Stomach (tissue), 19 donors: ENCODE measurements around the gene HIGD1C. TPM values are rescaled to one million over a fixed set of nuclear protein-coding genes. Genes with fewer than 3 reads are reported as not detected.
"Not testable (repeated sequence)": the region's sequence is repeated elsewhere in the genome, so short reads cannot be mapped to it uniquely, and the experiment has no call there.

Experiments
- DNase-seq, 2 donors: peaks; one replicate each; pipeline versions ENCODE4 v3.0.0 to v3.0.0-alpha.2; 2013 to 2019
- H3K27ac ChIP-seq, 5 donors: fragments of 200-600 bp in 4 of 5; sonication (generic) in 4 of 5; one replicate each; pipeline ENCODE4 v1.5.1; 2013 to 2019; ENCODE audit warnings: mild to moderate bottlenecking in 1 of 5, moderate library complexity in 1 of 5
- H3K27me3 ChIP-seq, 3 donors: fragments of 200-600 bp; sonication (generic); one replicate each; pipeline ENCODE4 v1.5.1; 2017 to 2019; ENCODE audit warnings: mixed run types in 1 of 3
- H3K36me3 ChIP-seq, 4 donors: fragments of 200-600 bp; sonication (generic); 1 replicate in 3 of 4; 2 replicates in 1 of 4; pipeline ENCODE4 v1.5.1; 2016 to 2019
- H3K4me1 ChIP-seq, 4 donors: fragments of 200-600 bp; sonication (generic); one replicate each; pipeline ENCODE4 v1.5.1; 2016 to 2019
- H3K4me3 ChIP-seq, 4 donors: fragments of 200-600 bp; sonication (generic) in 3 of 4; one replicate each; pipeline ENCODE4 v1.5.1; 2016 to 2019; ENCODE audit warnings: mild to moderate bottlenecking in 1 of 4
- H3K9me3 ChIP-seq, 4 donors: fragments of 200-600 bp; sonication (generic); one replicate each; pipeline ENCODE4 v1.5.1; 2016 to 2019
- CTCF ChIP-seq, 7 experiments: fragments of 450-650 bp in 4 of 7; fragments of 200-600 bp in 3 of 7; sonication (generic) in 3 of 7; IDR thresholded peaks; one replicate each; pipeline ENCODE4 v1.5.1; 2016 to 2019; ENCODE audit warnings: antibody characterized with exemption in 7 of 7, control low read depth in 2 of 7, mild to moderate bottlenecking in 1 of 7
- EP300 ChIP-seq: sonication (generic); formaldehyde crosslinking; IDR thresholded peaks from one replicate; pipeline ENCODE4 v1.6.1; 2017; ENCODE audit warnings: antibody characterized with exemption
- POLR2A ChIP-seq, 4 donors: fragments of 450-650 bp; IDR thresholded peaks; one replicate each; pipeline ENCODE4 v1.6.1; 2016; ENCODE audit warnings: antibody characterized with exemption in 4 of 4, control low read depth in 2 of 4, mild to moderate bottlenecking in 1 of 4, moderate library complexity in 1 of 4
- POLR2AphosphoS5 ChIP-seq, 3 donors: sonication (generic); formaldehyde crosslinking; IDR thresholded peaks; one replicate each; pipeline ENCODE4 v1.6.1; 2016; ENCODE audit warnings: antibody characterized with exemption in 3 of 3
- WGBS, 5 donors: extraction: QIAGEN DNeasy Blood & Tissue Kit in 3 of 5; methylation state at CpG; one replicate each; pipeline versions ENCODE4 v1.1.5 to v1.1.7; 2013 to 2018; 5-methylcytosine and 5-hydroxymethylcytosine counted together
- intact Hi-C: fragments of 100-400 bp; cut with DNase I; formaldehyde crosslinking; loops from one replicate; pipeline ENCODE4 v1.15.1; 2023; ENCODE audit warnings: low total_unique reads
- long read RNA-seq, 10 donors: transcript quantifications; one replicate each; lab custom pipeline, GENCODE V29; 2026
- polyA plus RNA-seq, 3 donors: library from polyadenylated mRNA; stranded (reverse); fragments of 200-250 nt; gene quantifications; one replicate each; pipeline ENCODE4 v1.2.3, GENCODE V29; 2013
- total RNA-seq, 5 donors: library from RNA; depleted of rRNA; stranded (reverse); fragments of >200 nt; gene quantifications; one replicate each; pipeline versions ENCODE4 v1.1.0 to v1.2.3, GENCODE V29; 2014 to 2016
- donor health status: healthy with polysubstance abuse.
- donor health status: Bipolar disorder and iron deficiency.
- donor health status: healthy.

The HIGD1C gene
- not detected for total RNA-seq
- not detected for polyA plus RNA-seq
- long read RNA-seq, donor 1 = 0 reads
- long read RNA-seq, donor 2 = 0 reads
- long read RNA-seq, donor 3 = 0 reads
- long read RNA-seq, donor 4 = 0 reads
- long read RNA-seq, donor 5 = 0 reads
- long read RNA-seq, donor 6, partial matches to known transcripts = 12 of 17 reads
- long read RNA-seq, donor 6, other reads (novel, unspliced or antisense) = 5 of 17 reads
- long read RNA-seq, donor 7 = 0 reads
- long read RNA-seq, donor 8 = 0 reads
- long read RNA-seq, donor 9 = 0 reads
- long read RNA-seq, donor 10 = 0 reads

GRCh38 chr12:50952510-50952909, at the start of gene HIGD1C:
TSS of gene HIGD1C (plus strand) at chr12:50952544. CDS start at chr12:50953999, 1,455 bp downstream.
- DNase-seq = no peak
- 92 to 96% (median 95%) methylated on average over 16 to 19 of the region's 19 CpGs for WGBS, 5 donors

GRCh38 chr12:50908479-50908878, 43.9 kb upstream of the HIGD1C start:
- H3K27me3 ChIP-seq, H3K4me3 ChIP-seq, intact Hi-C loops, H3K36me3 ChIP-seq, H3K27ac ChIP-seq, H3K4me1 ChIP-seq, DNase-seq: not testable (repeated sequence)
- 49 to 68% (median 55%) methylated on average over 5 of the region's 5 CpGs for WGBS, 5 donors
- H3K9me3 ChIP-seq = peaks cover 8 to 24% (median 18%) of the 10 kb centered on the region in 4 donors

More at GRCh38 chr12:50952510-50952909, at the start of gene HIGD1C:
- Histone ChIP-seq H3K9me3 (no peaks in the 10 kb centered on the region), H3K27me3 (no peaks in the 10 kb centered on the region), H3K27ac (no peak within 1 kb of the TSS), H3K4me1 (no peaks in the 10 kb centered on the region), H3K4me3 (no peak within 1 kb of the TSS), H3K36me3 (peaks cover 0 to 6% (median 0%) of the 10 kb centered on the region in 4 donors)
- TF ChIP-seq CTCF (IDR thresholded peaks at IDR 0.05) (no peak), POLR2AphosphoS5 (IDR thresholded peaks at IDR 0.05) (no peak)
- intact Hi-C loops = no loop called here

GRCh38 chr12:50912361-50912760, 40.0 kb upstream of the HIGD1C start:
- H3K36me3 ChIP-seq, intact Hi-C loops, H3K27ac ChIP-seq, H3K4me3 ChIP-seq, H3K27me3 ChIP-seq, DNase-seq, H3K4me1 ChIP-seq: not testable (repeated sequence)
- WGBS, 5 donors = 72 to 83% (median 80%) methylated on average over 6 of the region's 6 CpGs
- H3K9me3 ChIP-seq = peaks cover 8 to 51% (median 42%) of the 10 kb centered on the region in 4 donors

- WGBS, 5 donors = 91 to 98% (median 93%) methylated on average over 2 of the region's 2 CpGs
- peaks cover 8 to 57% (median 43%) of the 10 kb centered on the region in 4 donors for H3K9me3 ChIP-seq
These were observed 39.1 kb upstream of the HIGD1C start for GRCh38 chr12:50913224-50913623.

GRCh38 chr12:50914872-50915484, 37.4 kb upstream of the HIGD1C start:
- no peaks in the 10 kb centered on the region for H3K4me1 ChIP-seq
- WGBS, 5 donors = 75 to 88% (median 87%) methylated on average over 6 of the region's 6 CpGs
- no peak for DNase-seq
- H3K36me3 ChIP-seq = no peaks in the 10 kb centered on the region
- intact Hi-C loops = no loop called here
- no peaks in the 10 kb centered on the region for H3K27me3 ChIP-seq
- H3K4me3 ChIP-seq = no peak overlapping the region
- peaks cover 8 to 57% (median 43%) of the 10 kb centered on the region in 4 donors for H3K9me3 ChIP-seq
- no peak overlapping the region for H3K27ac ChIP-seq
- TF ChIP-seq CTCF (IDR thresholded peaks at IDR 0.05) (no peak), POLR2AphosphoS5 (IDR thresholded peaks at IDR 0.05) (no peak), EP300 (no peak), POLR2A (IDR thresholded peaks at IDR 0.05) (no peak)

More at GRCh38 chr12:50913224-50913623, 39.1 kb upstream of the HIGD1C start:
- TF ChIP-seq EP300 (no peak), CTCF (IDR thresholded peaks at IDR 0.05) (no peak), POLR2AphosphoS5 (IDR thresholded peaks at IDR 0.05) (no peak), POLR2A (IDR thresholded peaks at IDR 0.05) (no peak)
- Histone ChIP-seq H3K4me3 (no peak overlapping the region), H3K36me3 (no peaks in the 10 kb centered on the region), H3K27ac (no peak overlapping the region), H3K27me3 (no peaks in the 10 kb centered on the region), H3K4me1 (no peaks in the 10 kb centered on the region)
- no peak for DNase-seq
- intact Hi-C loops = no loop called here
